HCT116 (cell line): Measurements from ENCODE around the gene RHBDF1. TPM values are rescaled to one million over a fixed set of nuclear protein-coding genes. Genes with fewer than 3 reads are reported as not detected.

Experiments
- ATAC-seq: fragments of 200-7000 bp; cut with Tn5 transposase; 2 replicates; pipeline ENCODE4 v1.9.1; 2020; ENCODE audit warnings: mild to moderate bottlenecking, moderate library complexity
- BruUV-seq: library from RNA; stranded (reverse); fragments of 400-500 nt; replicated peaks from 2 replicates; lab custom pipeline; 2021; lab: Mats Ljungman, UMichigan
- CTCF ChIA-PET: fragments of 300-600 bp; sonication (Branson Sonifier 250); formaldehyde crosslinking; loops from one replicate; lab custom pipeline; 2021; ENCODE audit warnings: antibody characterized with exemption; lab: Charles Lee
- POLR2A ChIA-PET: fragments of 300-600, 350-600 bp; sonication (Branson Sonifier 250); formaldehyde crosslinking; loops from one replicate; lab custom pipeline; 2021; ENCODE audit warnings: antibody characterized with exemption; lab: Charles Lee
- RAD21 ChIA-PET, 2 experiments: fragments of 300-600 bp; sonication (Branson Sonifier 250); formaldehyde crosslinking; loops; one replicate each; lab custom pipeline; 2023; ENCODE audit warnings: low total read pairs in 2 of 2; ENCODE audit not compliant: uncharacterized antibody in 2 of 2, unreplicated experiment in 2 of 2, low non-redundant PET in 1 of 2; lab: Charles Lee
- DNase-seq: peaks from one replicate; pipeline ENCODE4 v3.0.0-alpha.2; 2010; ENCODE audit warnings: low read depth, low spot score
- H2AFZ ChIP-seq: fragments of 200-600 bp; shearing (Covaris generic), sonication (generic); 2 replicates; pipeline ENCODE4 v1.6.1; 2017; ENCODE audit warnings: low read depth, mixed run types, mixed read lengths, antibody characterized with exemption, low read length; ENCODE audit not compliant: poor library complexity, severe bottlenecking
- H3K27ac ChIP-seq: 2 replicates; pipeline ENCODE4 v1.5.1; 2012; ENCODE audit warnings: low read depth, low read length
- H3K27me3 ChIP-seq: fragments of 200-600 bp; sonication (generic); 2 replicates; pipeline ENCODE4 v1.6.1; 2016; ENCODE audit warnings: mixed run types, low read length, mixed read lengths; ENCODE audit not compliant: insufficient read depth
- H3K36me3 ChIP-seq, 2 experiments: fragments of 200-500 bp in 1 of 2; fragments of 200-600 bp in 1 of 2; sonication (Bioruptor generic) in 1 of 2; sonication (generic) in 1 of 2; 2 replicates each; pipeline versions ENCODE4 v1.5.1 to v1.6.1; 2014 to 2016; ENCODE audit warnings: low read length in 2 of 2, inconsistent platforms in 1 of 2, mixed read lengths in 1 of 2, mixed run types in 1 of 2; ENCODE audit not compliant: insufficient read depth in 2 of 2, control insufficient read depth in 1 of 2
- H3K4me1 ChIP-seq, 2 experiments: fragments of 200-600 bp in 1 of 2; sonication (generic) in 1 of 2; 2 replicates each; pipeline versions ENCODE4 v1.5.1 to v1.6.1; 2012 to 2017; ENCODE audit warnings: low read length in 2 of 2, inconsistent platforms in 1 of 2, mild to moderate bottlenecking in 1 of 2, mixed read lengths in 1 of 2, mixed run types in 1 of 2, moderate library complexity in 1 of 2; ENCODE audit not compliant: insufficient read depth in 2 of 2, control insufficient read depth in 1 of 2
- H3K4me2 ChIP-seq: fragments of 200-600 bp; sonication (generic); 2 replicates; pipeline ENCODE4 v1.6.1; 2017; ENCODE audit warnings: mixed run types, low read length, mixed read lengths
- H3K4me3 ChIP-seq, 2 experiments: fragments of 200-600 bp in 1 of 2; sonication (generic) in 1 of 2; replicated peaks in 1 of 2; 2 replicates each; pipeline ENCODE4 v1.5.1; 2011 to 2016; ENCODE audit warnings: low read length in 2 of 2, control low read depth in 1 of 2, low read depth in 1 of 2, mild to moderate bottlenecking in 1 of 2, mixed read lengths in 1 of 2, mixed run types in 1 of 2
- H3K79me2 ChIP-seq: fragments of 200-600 bp; sonication (generic); 2 replicates; pipeline ENCODE4 v1.6.1; 2017; ENCODE audit warnings: mild to moderate bottlenecking, mixed run types, low read length, moderate library complexity, mixed read lengths; ENCODE audit not compliant: insufficient read depth
- H3K9ac ChIP-seq: fragments of 200-600 bp; sonication (generic); 2 replicates; pipeline ENCODE4 v1.6.1; 2016; ENCODE audit warnings: low read length, mixed read lengths
- H3K9me2 ChIP-seq: fragments of 200-600 bp; sonication (generic), shearing (Covaris generic); 2 replicates; pipeline ENCODE4 v1.6.1; 2017; ENCODE audit warnings: mixed run types, mild to moderate bottlenecking, moderate library complexity; ENCODE audit not compliant: insufficient read depth
- H3K9me3 ChIP-seq, 2 experiments: fragments of 200-500 bp in 1 of 2; fragments of 200-600 bp in 1 of 2; sonication (Bioruptor generic) in 1 of 2; sonication (generic) in 1 of 2; 2 replicates each; pipeline ENCODE4 v1.6.1; 2014 to 2017; ENCODE audit warnings: low read length in 2 of 2, mixed read lengths in 2 of 2, inconsistent platforms in 1 of 2, low read depth in 1 of 2, mild to moderate bottlenecking in 1 of 2, mixed run types in 1 of 2, moderate library complexity in 1 of 2; ENCODE audit not compliant: control insufficient read depth in 1 of 2, insufficient read depth in 1 of 2
- H4K20me1 ChIP-seq: fragments of 200-600 bp; sonication (generic), shearing (Covaris generic); 2 replicates; pipeline ENCODE4 v1.6.1; 2017; ENCODE audit warnings: mixed run types, mild to moderate bottlenecking, moderate library complexity; ENCODE audit not compliant: insufficient read depth
- FOSL1 ChIP-seq: IDR thresholded peaks from 2 replicates; pipeline ENCODE4 v1.6.1; 2012; ENCODE audit warnings: low read depth
- POLR2AphosphoS5 ChIP-seq: IDR thresholded peaks from 2 replicates; pipeline ENCODE4 v1.6.1; 2011; ENCODE audit warnings: mild to moderate bottlenecking, low read depth, low read length, moderate library complexity
- SIN3A ChIP-seq: IDR thresholded peaks from 2 replicates; pipeline ENCODE4 v1.6.1; 2012; ENCODE audit warnings: low read depth
- SP1 ChIP-seq: IDR thresholded peaks from 2 replicates; pipeline ENCODE4 v1.6.1; 2012; ENCODE audit warnings: low read depth
- TCF7L2 ChIP-seq: IDR thresholded peaks from 2 replicates; pipeline ENCODE4 v1.7.0; 2011; ENCODE audit warnings: borderline replicate concordance, inconsistent platforms; ENCODE audit not compliant: insufficient read depth, insufficient read length; ENCODE audit errors: extremely low read depth
- ZFX ChIP-seq: fragments of 450-650 bp; IDR thresholded peaks from 2 replicates; pipeline ENCODE4 v1.6.1; 2017
- intact Hi-C: fragments of 100-400 bp; cut with micrococcal nuclease; formaldehyde crosslinking; loops from 2 replicates; pipeline ENCODE4 v1.10.0; 2022
- total RNA-seq: library from RNA; stranded (reverse); gene quantifications from one replicate; pipeline ENCODE4 v1.2.1, GENCODE V29; 2021; ENCODE audit not compliant: unreplicated experiment
- TF ChIP-seq, protein P1 (sequence below), 3 experiments: fragments of 200-600 bp in 1 of 3; sonication (generic) in 1 of 3; IDR thresholded peaks in 2 of 3; conservative IDR thresholded peaks in 1 of 3; 2 replicates each; pipeline ENCODE4 v1.5.1; 2012 to 2017; ENCODE audit warnings: low read depth in 2 of 3, low read length in 2 of 3, antibody characterized with exemption in 1 of 3, borderline replicate concordance in 1 of 3, control low read depth in 1 of 3, mild to moderate bottlenecking in 1 of 3, mixed read lengths in 1 of 3, mixed run types in 1 of 3, moderate library complexity in 1 of 3; ENCODE audit not compliant: insufficient read depth in 1 of 3

RHBDF1 gene
- total RNA-seq, 1 experiment from 2014 or later: 19.8 TPM

GRCh38 chr16:35678-36305 lies 36.6 kb downstream of the RHBDF1 start:
- Histone ChIP-seq H4K20me1 (no peaks in the 10 kb centered on the region), H3K36me3 (no peaks in the 10 kb centered on the region), H3K9me2 (no peaks in the 10 kb centered on the region), H3K4me2 (no peak overlapping the region), H3K27ac (no peak overlapping the region), H2AFZ (no peak overlapping the region), H3K9ac (no peak overlapping the region), H3K9me3 (no peaks in the 10 kb centered on the region), H3K4me3 (no peak overlapping the region), H3K4me1 (peaks cover 0 to 7% of the 10 kb centered on the region in 2 experiments; a peak in 1 of 4 replicates), H3K79me2 (no peaks in the 10 kb centered on the region), H3K27me3 (no peaks in the 10 kb centered on the region)
- TF ChIP-seq SIN3A: no peak
- TF ChIP-seq POLR2AphosphoS5: no peak
- no peak for TF ChIP-seq ZFX
- TF ChIP-seq, protein P1, sequence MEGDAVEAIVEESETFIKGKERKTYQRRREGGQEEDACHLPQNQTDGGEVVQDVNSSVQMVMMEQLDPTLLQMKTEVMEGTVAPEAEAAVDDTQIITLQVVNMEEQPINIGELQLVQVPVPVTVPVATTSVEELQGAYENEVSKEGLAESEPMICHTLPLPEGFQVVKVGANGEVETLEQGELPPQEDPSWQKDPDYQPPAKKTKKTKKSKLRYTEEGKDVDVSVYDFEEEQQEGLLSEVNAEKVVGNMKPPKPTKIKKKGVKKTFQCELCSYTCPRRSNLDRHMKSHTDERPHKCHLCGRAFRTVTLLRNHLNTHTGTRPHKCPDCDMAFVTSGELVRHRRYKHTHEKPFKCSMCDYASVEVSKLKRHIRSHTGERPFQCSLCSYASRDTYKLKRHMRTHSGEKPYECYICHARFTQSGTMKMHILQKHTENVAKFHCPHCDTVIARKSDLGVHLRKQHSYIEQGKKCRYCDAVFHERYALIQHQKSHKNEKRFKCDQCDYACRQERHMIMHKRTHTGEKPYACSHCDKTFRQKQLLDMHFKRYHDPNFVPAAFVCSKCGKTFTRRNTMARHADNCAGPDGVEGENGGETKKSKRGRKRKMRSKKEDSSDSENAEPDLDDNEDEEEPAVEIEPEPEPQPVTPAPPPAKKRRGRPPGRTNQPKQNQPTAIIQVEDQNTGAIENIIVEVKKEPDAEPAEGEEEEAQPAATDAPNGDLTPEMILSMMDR (IDR thresholded peaks at IDR 0.05 in 2 of 3, conservative IDR thresholded peaks at IDR 0.05 in 1 of 3; ENCODE audit: borderline replicate concordance in 1 of 3, insufficient read depth in 1 of 3, low read depth in 2 of 3, low read length in 2 of 3): no peak
- TF ChIP-seq TCF7L2: no peak
- no peak for TF ChIP-seq FOSL1
- no peak for TF ChIP-seq SP1
- intact Hi-C loops: no loop called here
- no peak for ATAC-seq
- ChIA-PET POLR2A (no interaction called here), CTCF (no interaction called here), RAD21 (no interaction called here)
- DNase-seq: no peak
- BruUV-seq: no TSS peak
